Ovary (tissue), 9 donors: ENCODE results near the gene EFNA4. TPM values are rescaled to one million over a fixed set of nuclear protein-coding genes. Genes with fewer than 3 reads are reported as not detected.

Experiments used
- DNase-seq, 5 donors: peaks; one replicate each; pipeline ENCODE4 v3.0.0-alpha.2; 2019 to 2020
- H3K27ac ChIP-seq, 2 donors: fragments of 200-600 bp; one replicate each; pipeline versions ENCODE4 v1.5.1 to v1.8.0; 2019 to 2022
- H3K27me3 ChIP-seq: fragments of 200-600 bp; one replicate; pipeline ENCODE4 v1.8.0; 2022
- H3K36me3 ChIP-seq: fragments of 200-600 bp; sonication (generic); one replicate; pipeline ENCODE4 v1.5.1; 2019
- H3K4me1 ChIP-seq: one replicate; pipeline ENCODE4 v1.8.1; 2013; ENCODE audit warnings: mild to moderate bottlenecking, moderate library complexity; ENCODE audit not compliant: insufficient read depth
- H3K4me3 ChIP-seq: fragments of 200-600 bp; sonication (generic); one replicate; pipeline ENCODE4 v1.5.1; 2017
- H3K9me3 ChIP-seq, 2 donors: fragments of 200-600 bp in 1 of 2; sonication (generic) in 1 of 2; one replicate each; pipeline versions ENCODE4 v1.5.1 to v1.8.1; 2013 to 2019; ENCODE audit warnings: mild to moderate bottlenecking in 1 of 2, moderate library complexity in 1 of 2
- CTCF ChIP-seq, 3 donors: fragments of 450-650 bp in 2 of 3; fragments of 200-600 bp in 1 of 3; IDR thresholded peaks; one replicate each; pipeline versions ENCODE4 v1.5.1 to v1.8.0; 2016 to 2022; ENCODE audit warnings: antibody characterized with exemption in 3 of 3, mild to moderate bottlenecking in 1 of 3
- EP300 ChIP-seq: sonication (generic); formaldehyde crosslinking; IDR thresholded peaks from one replicate; pipeline ENCODE4 v1.6.1; 2017; ENCODE audit warnings: antibody characterized with exemption
- POLR2A ChIP-seq: fragments of 450-650 bp; IDR thresholded peaks from one replicate; pipeline ENCODE4 v1.6.1; 2017; ENCODE audit warnings: antibody characterized with exemption, mild to moderate bottlenecking, moderate library complexity
- WGBS, 3 donors: extraction: QIAGEN DNeasy Blood & Tissue Kit in 1 of 3; methylation state at CpG; one replicate each; pipeline versions ENCODE4 v1.1.5 to v1.1.7; 2013 to 2017; 5-methylcytosine and 5-hydroxymethylcytosine counted together
- intact Hi-C, 4 donors: fragments of 100-400 bp; cut with DNase I; formaldehyde crosslinking; loops; one replicate each; pipeline versions ENCODE4 v1.11.0 to v1.15.1; 2022 to 2023
- polyA plus RNA-seq, 2 donors: library from polyadenylated mRNA; stranded (reverse); fragments of 200-250 nt in 1 of 2; fragments of 350-450 nt in 1 of 2; fragmentation: Illumina TruSeq in 1 of 2; extraction: RNeasy Lipid Tissue Mini Kit (QIAGEN cat#74804) in 1 of 2; gene quantifications; one replicate each; pipeline ENCODE4 v1.2.3, GENCODE V29; 2013 to 2014
- total RNA-seq, 7 donors: library from RNA; depleted of rRNA in 2 of 7; stranded (reverse); fragments of >200 nt in 2 of 7; fragmentation: NEBNext Ultra II Directional in 3 of 7; extraction: Animal tissue kit (Norgen Biotek cat#: 25700) in 3 of 7; gene quantifications; one replicate each; pipeline versions ENCODE4 v1.1.0 to v1.2.4, GENCODE V29; 2016 to 2023
- donor health status: DM: no; HTN: no; CAD: no; lungs with moderate emphysema.
- donor health status: DM: no; HTN: no; CAD: no.
- donor health status: Bipolar disorder and iron deficiency.
- donor health status: DM: yes; HTN: yes; CAD: no.
- donor health status: DM: no; HTN: no; CAD: no.
- donor health status: DM: yes; HTN: yes; CAD: no.

The EFNA4 gene
- total and polyA plus RNA-seq, 9 donors = 7.3 to 14.1 (median 10.6) TPM

GRCh38 chr1:155051777-155052398 is 11.7 kb upstream of the EFNA4 start:
- Histone ChIP-seq H3K9me3 (no peaks in the 10 kb centered on the region), H3K4me3 (peak overlapping the region; percentile 82), H3K27ac (peak overlapping the region in 1 of 2 donors; percentile 81), H3K4me1 (peaks cover 6% of the 10 kb centered on the region), H3K36me3 (no peaks in the 10 kb centered on the region), H3K27me3 (no peaks in the 10 kb centered on the region)
- intact Hi-C loops = loop anchor here in 3 of 4 donors (5.0 to 10.0 kb wide), 4 partner anchors 35 to 487 kb away; partner anchors contain the start of genes CHRNB2 (in 1 of the 3), CKS1B (in 1 of the 3) and SHC1 (in 1 of the 3)
- TF ChIP-seq CTCF (IDR thresholded peaks at IDR 0.05) = no peak
- no peak for TF ChIP-seq POLR2A
- TF ChIP-seq EP300 = no peak
- WGBS, 3 donors = 1% methylated on average over 23 to 27 of the region's 27 CpGs
- DNase-seq = peak; percentile 51 to 68 (median 65)

- DNase-seq = no peak
- no peak for TF ChIP-seq CTCF (IDR thresholded peaks at IDR 0.05)
- no peak for TF ChIP-seq EP300
- no peak for TF ChIP-seq POLR2A
- H3K36me3 ChIP-seq = no peaks in the 10 kb centered on the region
- H3K4me3 ChIP-seq = peak overlapping the region; percentile 82
- no peaks in the 10 kb centered on the region for H3K9me3 ChIP-seq
- H3K4me1 ChIP-seq = peaks cover 6% of the 10 kb centered on the region
- WGBS, 3 donors = 58 to 66% (median 64%) methylated on average over 12 of the region's 12 CpGs
- no peaks in the 10 kb centered on the region for H3K27me3 ChIP-seq
- H3K27ac ChIP-seq = peak overlapping the region in 1 of 2 donors; percentile 81
- intact Hi-C loops = loop anchor here in 3 of 4 donors (5.0 to 10.0 kb wide), 4 partner anchors 35 to 488 kb away; partner anchors contain the start of genes CHRNB2 (in 1 of the 3), CKS1B (in 1 of the 3) and SHC1 (in 1 of the 3)
These were observed 10.8 kb upstream of the EFNA4 start for GRCh38 chr1:155052439-155053395.

GRCh38 chr1:155053531-155054105 is 9.9 kb upstream of the EFNA4 start:
- Histone ChIP-seq H3K4me1 (peaks cover 6% of the 10 kb centered on the region), H3K4me3 (no peak overlapping the region), H3K9me3 (no peaks in the 10 kb centered on the region), H3K27ac (no peak overlapping the region), H3K36me3 (no peaks in the 10 kb centered on the region), H3K27me3 (no peaks in the 10 kb centered on the region)
- no peak for DNase-seq
- WGBS, 3 donors = 88 to 93% (median 93%) methylated on average over 7 of the region's 7 CpGs
- intact Hi-C loops = loop anchor here in 3 of 4 donors (5.0 to 10.0 kb wide), 4 partner anchors 36 to 489 kb away; partner anchors contain the start of genes CHRNB2 (in 1 of the 3), CKS1B (in 1 of the 3) and SHC1 (in 1 of the 3)
- TF ChIP-seq CTCF (IDR thresholded peaks at IDR 0.05) = no peak
- no peak for TF ChIP-seq POLR2A
- no peak for TF ChIP-seq EP300

GRCh38 chr1:155057104-155057503 is 6.4 kb upstream of the EFNA4 start:
- DNase-seq = no peak
- intact Hi-C loops = loop anchor here in 1 of 4 donors (10.0 kb wide), 1 partner anchor 492 kb away; the partner anchor contains the start of gene CHRNB2
- no peaks in the 10 kb centered on the region for H3K36me3 ChIP-seq

More at GRCh38 chr1:155057104-155057503, 6.4 kb upstream of the EFNA4 start:
- Histone ChIP-seq H3K27me3 (no peaks in the 10 kb centered on the region), H3K4me3 (no peak overlapping the region), H3K4me1 (peaks cover 7% of the 10 kb centered on the region), H3K27ac (no peak overlapping the region), H3K9me3 (no peaks in the 10 kb centered on the region)
- TF ChIP-seq EP300 (no peak), CTCF (IDR thresholded peaks at IDR 0.05) (no peak), POLR2A (no peak)
- 92 to 95% (median 94%) methylated on average over 8 of the region's 8 CpGs for WGBS, 3 donors
